RCC 7860 (cell line): ENCODE measurements around the gene PGM5.

ENCODE experiments used
- DNase-seq: peaks from one replicate; pipeline ENCODE4 v3.0.0-alpha.2; 2015; ENCODE audit warnings: low spot score
- FAIRE-seq: peaks from 2 replicates; lab custom pipeline; 2012; peaks lifted over from hg19 to GRCh38; lab: Jason Lieb, UNC

PGM5 gene

GRCh38 chr9:68523367-68523936 is 167.0 kb downstream of the PGM5 start:
- FAIRE-seq (no peak), DNase-seq (no peak)

- DNase-seq (no peak), FAIRE-seq (no peak)
Measured at GRCh38 chr9:68530618-68531017, 174.2 kb downstream of the PGM5 start.

GRCh38 chr9:68532131-68532530 is 175.7 kb downstream of the PGM5 start:
- FAIRE-seq (no peak), DNase-seq (no peak)

GRCh38 chr9:68533678-68534077 is 177.3 kb downstream of the PGM5 start:
- FAIRE-seq = no peak
- DNase-seq = no peak

GRCh38 chr9:68536876-68537615 is 180.6 kb downstream of the PGM5 start:
- no peak for FAIRE-seq
- DNase-seq = no peak

GRCh38 chr9:68537616-68537880 is 181.1 kb downstream of the PGM5 start:
- DNase-seq = no peak
- no peak for FAIRE-seq

GRCh38 chr9:68538200-68538599 is 181.8 kb downstream of the PGM5 start:
- no peak for FAIRE-seq
- DNase-seq = no peak

GRCh38 chr9:68540712-68541535 is 184.5 kb downstream of the PGM5 start, which contains the start of gene TMEM252:
TSS of gene TMEM252 (minus strand) at chr9:68540883. CDS start at chr9:68540814, 69 bp downstream.
- DNase-seq = no peak
- FAIRE-seq = no peak

GRCh38 chr9:68541568-68541967 is 185.2 kb downstream of the PGM5 start:
- no peak for FAIRE-seq
- DNase-seq = no peak

GRCh38 chr9:68545033-68545705 is 188.8 kb downstream of the PGM5 start:
- FAIRE-seq (no peak), DNase-seq (no peak)

GRCh38 chr9:68546596-68547390 is 190.4 kb downstream of the PGM5 start:
- FAIRE-seq (no peak), DNase-seq (no peak)

- FAIRE-seq (no peak), DNase-seq (no peak)
Measured at GRCh38 chr9:68547417-68547816, 191.0 kb downstream of the PGM5 start.

- FAIRE-seq (no peak), DNase-seq (no peak)
Measured at GRCh38 chr9:68548241-68548640, 191.8 kb downstream of the PGM5 start.

GRCh38 chr9:68551191-68551590 is 194.8 kb downstream of the PGM5 start:
- DNase-seq (no peak), FAIRE-seq (no peak)

- FAIRE-seq (no peak), DNase-seq (no peak)
Measured at GRCh38 chr9:68552700-68553476, 196.5 kb downstream of the PGM5 start.

GRCh38 chr9:68555437-68556150 is 199.2 kb downstream of the PGM5 start:
- FAIRE-seq (no peak), DNase-seq (no peak)

- DNase-seq = no peak
- no peak for FAIRE-seq
Measured at GRCh38 chr9:68558545-68558944, 202.1 kb downstream of the PGM5 start.

- no peak for FAIRE-seq
- no peak for DNase-seq
Measured at GRCh38 chr9:68560071-68560844, 203.8 kb downstream of the PGM5 start.

- FAIRE-seq (no peak), DNase-seq (no peak)
Measured at GRCh38 chr9:68562461-68562860, 206.1 kb downstream of the PGM5 start.
